GM23338 (cell line): ENCODE results near the gene CFAP53. TPM values are rescaled to one million over a fixed set of nuclear protein-coding genes. Genes with fewer than 3 reads are reported as not detected.

Source experiments
- ATAC-seq: fragments of 200-7000 bp; cut with Tn5 transposase; 3 replicates; pipeline ENCODE4 v1.9.1; 2020
- DNase-seq: peaks from one replicate; pipeline ENCODE4 v3.0.0-alpha.2; 2015; ENCODE audit warnings: low spot score
- H2AFZ ChIP-seq: fragments of 200-600 bp; sonication (generic); 2 replicates; pipeline ENCODE4 v1.8.0; 2016; ENCODE audit warnings: antibody characterized with exemption, mild to moderate bottlenecking, moderate library complexity
- H3F3A ChIP-seq: fragments of 200-600 bp; sonication (generic); replicated peaks from 2 replicates; pipeline ENCODE4 v1.8.0; 2017; ENCODE audit warnings: antibody characterized with exemption, mixed run types, low read depth
- H3K27ac ChIP-seq: fragments of 200-600 bp; sonication (generic); 2 replicates; pipeline ENCODE4 v1.6.1; 2016; ENCODE audit warnings: low read depth
- H3K27me3 ChIP-seq: fragments of 200-600 bp; sonication (generic); 2 replicates; pipeline ENCODE4 v1.8.0; 2016; ENCODE audit warnings: mild to moderate bottlenecking, mixed run types, moderate library complexity; ENCODE audit not compliant: insufficient read depth
- H3K36me3 ChIP-seq: fragments of 200-600 bp; sonication (generic); 2 replicates; pipeline ENCODE4 v1.8.0; 2016; ENCODE audit warnings: mild to moderate bottlenecking; ENCODE audit not compliant: insufficient read depth
- H3K4me1 ChIP-seq: fragments of 200-600 bp; sonication (generic); 2 replicates; pipeline ENCODE4 v1.8.0; 2016; ENCODE audit warnings: mild to moderate bottlenecking, moderate library complexity; ENCODE audit not compliant: insufficient read depth
- H3K4me2 ChIP-seq: fragments of 200-600 bp; sonication (generic); 2 replicates; pipeline ENCODE4 v1.7.1; 2017; ENCODE audit warnings: mixed run types
- H3K4me3 ChIP-seq: fragments of 200-600 bp; sonication (generic); 2 replicates; pipeline ENCODE4 v1.6.1; 2016; ENCODE audit warnings: mixed run types
- H3K79me2 ChIP-seq: fragments of 200-600 bp; sonication (generic); replicated peaks from 2 replicates; pipeline ENCODE4 v1.8.0; 2017; ENCODE audit warnings: mild to moderate bottlenecking; ENCODE audit not compliant: insufficient read depth
- H3K9me2 ChIP-seq: fragments of 200-600 bp; sonication (generic); 2 replicates; pipeline ENCODE4 v1.8.0; 2017; ENCODE audit not compliant: insufficient read depth
- H4K20me1 ChIP-seq: fragments of 200-600 bp; sonication (generic); replicated peaks from 2 replicates; pipeline ENCODE4 v1.8.0; 2017; ENCODE audit warnings: mild to moderate bottlenecking; ENCODE audit not compliant: insufficient read depth
- H3K27ac Mint-ChIP-seq: 2 replicates; pipeline ENCODE4 v1.8.0; 2020; ENCODE audit warnings: inconsistent platforms, mild to moderate bottlenecking, moderate library complexity, mixed read lengths
- H3K27me3 Mint-ChIP-seq: 3 replicates; pipeline ENCODE4 v1.8.0; 2022; ENCODE audit warnings: low read depth, mild to moderate bottlenecking, moderate library complexity, mixed read lengths, inconsistent platforms; ENCODE audit not compliant: insufficient read depth, poor library complexity
- H3K36me3 Mint-ChIP-seq: 3 replicates; pipeline ENCODE4 v1.8.0; 2021; ENCODE audit warnings: low read depth, mild to moderate bottlenecking, inconsistent platforms, moderate library complexity, mixed read lengths
- H3K4me1 Mint-ChIP-seq: 3 replicates; pipeline ENCODE4 v1.8.0; 2020; ENCODE audit warnings: mild to moderate bottlenecking, inconsistent platforms, mixed read lengths
- H3K4me3 Mint-ChIP-seq: 3 replicates; pipeline ENCODE4 v1.8.0; 2021; ENCODE audit warnings: moderate library complexity, mild to moderate bottlenecking, inconsistent platforms, mixed read lengths
- H3K9me3 Mint-ChIP-seq: 3 replicates; pipeline ENCODE4 v1.8.0; 2020; ENCODE audit warnings: moderate library complexity, mild to moderate bottlenecking, inconsistent platforms, mixed read lengths
- CREB1 ChIP-seq: fragments of 250-450 bp; sonication (Bioruptor Pico); IDR thresholded peaks from 2 replicates; pipeline ENCODE4 v1.5.0; 2020; ENCODE audit warnings: low read depth, mild to moderate bottlenecking, moderate library complexity
- EZH2 ChIP-seq: fragments of 200-600 bp; sonication (generic); IDR thresholded peaks from one replicate; pipeline ENCODE4 v1.8.0; 2017; ENCODE audit warnings: antibody characterized with exemption, mild to moderate bottlenecking, low read depth; ENCODE audit not compliant: unreplicated experiment
- EZH2phosphoT487 ChIP-seq: fragments of 200-600 bp; sonication (generic); IDR thresholded peaks from one replicate; pipeline ENCODE4 v1.8.1; 2018; ENCODE audit warnings: antibody characterized with exemption; ENCODE audit not compliant: unreplicated experiment
- JUNB ChIP-seq: IDR thresholded peaks from one replicate; pipeline ENCODE4 v1.6.1; 2016; ENCODE audit warnings: antibody characterized with exemption; ENCODE audit not compliant: unreplicated experiment
- NANOG ChIP-seq: IDR thresholded peaks from 2 replicates; pipeline ENCODE4 v1.6.1; 2016; ENCODE audit warnings: antibody characterized with exemption, borderline replicate concordance
- POLR2AphosphoS5 ChIP-seq: IDR thresholded peaks from 2 replicates; pipeline ENCODE4 v1.6.1; 2016; ENCODE audit warnings: antibody characterized with exemption, low read depth
- STAT1 ChIP-seq: IDR thresholded peaks from one replicate; pipeline ENCODE4 v1.6.1; 2016; ENCODE audit warnings: antibody characterized with exemption; ENCODE audit not compliant: unreplicated experiment
- ZNF114 ChIP-seq: fragments of 250-450 bp; sonication (Bioruptor Pico); IDR thresholded peaks from 2 replicates; pipeline ENCODE4 v1.5.0; 2020; ENCODE audit warnings: mild to moderate bottlenecking, moderate library complexity
- ZNF331 ChIP-seq: fragments of 250-450 bp; sonication (Bioruptor Pico); IDR thresholded peaks from 2 replicates; pipeline ENCODE4 v1.5.0; 2020; ENCODE audit warnings: low read depth, mild to moderate bottlenecking, moderate library complexity
- polyA plus RNA-seq: library from polyadenylated mRNA; unstranded; fragments of >200 nt; fragmentation: Nextera tagmentation; extraction: Ambion mirVana; gene quantifications from 2 replicates; pipeline ENCODE4 v1.2.1, GENCODE V29; 2016
- total RNA-seq: library from RNA; depleted of rRNA; stranded (reverse); fragments of >200 nt; shearing (Covaris generic); gene quantifications from 2 replicates; pipeline ENCODE4 v1.2.3, GENCODE V29; 2014
- TF ChIP-seq, protein P1 (sequence below): IDR thresholded peaks from one replicate; pipeline ENCODE4 v1.6.1; 2018; ENCODE audit warnings: antibody characterized with exemption; ENCODE audit not compliant: unreplicated experiment
- TF ChIP-seq, protein P2 (sequence below): fragments of 250-450 bp; sonication (Bioruptor Pico); IDR thresholded peaks from 2 replicates; pipeline ENCODE4 v1.5.0; 2020; ENCODE audit warnings: mild to moderate bottlenecking, moderate library complexity

CFAP53 gene
- total and polyA plus RNA-seq, 2 experiments from 2014 or later = 0.71 TPM; not detected in 1

DNA sequence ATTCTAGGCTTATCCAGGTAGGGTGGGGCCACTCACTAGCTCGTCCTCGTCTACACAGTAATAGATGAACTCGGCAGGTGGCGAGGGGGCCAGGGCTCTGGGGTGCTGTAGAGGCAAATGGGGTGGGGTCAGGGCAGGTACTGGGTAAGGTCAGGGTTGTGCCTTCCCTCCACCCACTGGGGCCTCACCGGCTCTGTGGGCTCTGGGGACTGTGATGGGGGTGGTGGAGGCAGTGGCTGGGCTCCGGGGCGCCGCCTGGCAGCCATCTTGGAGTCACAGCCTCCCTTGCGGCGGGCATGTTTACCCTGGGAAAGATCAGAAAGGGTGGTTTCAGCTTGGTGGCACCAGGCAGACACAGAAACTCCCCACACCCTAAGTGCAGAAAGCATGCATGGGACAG is 8.6 kb upstream of the CFAP53 start:
- Histone ChIP-seq H4K20me1 (no peaks in the 10 kb centered on the region; the same call in 1 of the 2 replicates), H3F3A (no peaks in the 10 kb centered on the region), H2AFZ (no peak overlapping the region), H3K4me1 (no peaks in the 10 kb centered on the region), H3K9me2 (no peaks in the 10 kb centered on the region), H3K4me2 (no peak overlapping the region), H3K36me3 (peaks cover 8% of the 10 kb centered on the region; the same call in 1 of the 2 replicates), H3K27me3 (no peaks in the 10 kb centered on the region), H3K4me3 (no peak overlapping the region), H3K27ac (no peak overlapping the region), H3K79me2 (peaks cover 14% of the 10 kb centered on the region)
- TF ChIP-seq ZNF331 (CRISPR knock-in tag) (no peak), JUNB (no peak), ZNF114 (CRISPR knock-in tag) (no peak), EZH2phosphoT487 (no peak), CREB1 (CRISPR knock-in tag) (no peak), NANOG (no peak), EZH2 (no peak), STAT1 (no peak), POLR2AphosphoS5 (no peak)
- TF ChIP-seq, protein P1, sequence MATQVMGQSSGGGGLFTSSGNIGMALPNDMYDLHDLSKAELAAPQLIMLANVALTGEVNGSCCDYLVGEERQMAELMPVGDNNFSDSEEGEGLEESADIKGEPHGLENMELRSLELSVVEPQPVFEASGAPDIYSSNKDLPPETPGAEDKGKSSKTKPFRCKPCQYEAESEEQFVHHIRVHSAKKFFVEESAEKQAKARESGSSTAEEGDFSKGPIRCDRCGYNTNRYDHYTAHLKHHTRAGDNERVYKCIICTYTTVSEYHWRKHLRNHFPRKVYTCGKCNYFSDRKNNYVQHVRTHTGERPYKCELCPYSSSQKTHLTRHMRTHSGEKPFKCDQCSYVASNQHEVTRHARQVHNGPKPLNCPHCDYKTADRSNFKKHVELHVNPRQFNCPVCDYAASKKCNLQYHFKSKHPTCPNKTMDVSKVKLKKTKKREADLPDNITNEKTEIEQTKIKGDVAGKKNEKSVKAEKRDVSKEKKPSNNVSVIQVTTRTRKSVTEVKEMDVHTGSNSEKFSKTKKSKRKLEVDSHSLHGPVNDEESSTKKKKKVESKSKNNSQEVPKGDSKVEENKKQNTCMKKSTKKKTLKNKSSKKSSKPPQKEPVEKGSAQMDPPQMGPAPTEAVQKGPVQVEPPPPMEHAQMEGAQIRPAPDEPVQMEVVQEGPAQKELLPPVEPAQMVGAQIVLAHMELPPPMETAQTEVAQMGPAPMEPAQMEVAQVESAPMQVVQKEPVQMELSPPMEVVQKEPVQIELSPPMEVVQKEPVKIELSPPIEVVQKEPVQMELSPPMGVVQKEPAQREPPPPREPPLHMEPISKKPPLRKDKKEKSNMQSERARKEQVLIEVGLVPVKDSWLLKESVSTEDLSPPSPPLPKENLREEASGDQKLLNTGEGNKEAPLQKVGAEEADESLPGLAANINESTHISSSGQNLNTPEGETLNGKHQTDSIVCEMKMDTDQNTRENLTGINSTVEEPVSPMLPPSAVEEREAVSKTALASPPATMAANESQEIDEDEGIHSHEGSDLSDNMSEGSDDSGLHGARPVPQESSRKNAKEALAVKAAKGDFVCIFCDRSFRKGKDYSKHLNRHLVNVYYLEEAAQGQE = no peak
- TF ChIP-seq, protein P2, sequence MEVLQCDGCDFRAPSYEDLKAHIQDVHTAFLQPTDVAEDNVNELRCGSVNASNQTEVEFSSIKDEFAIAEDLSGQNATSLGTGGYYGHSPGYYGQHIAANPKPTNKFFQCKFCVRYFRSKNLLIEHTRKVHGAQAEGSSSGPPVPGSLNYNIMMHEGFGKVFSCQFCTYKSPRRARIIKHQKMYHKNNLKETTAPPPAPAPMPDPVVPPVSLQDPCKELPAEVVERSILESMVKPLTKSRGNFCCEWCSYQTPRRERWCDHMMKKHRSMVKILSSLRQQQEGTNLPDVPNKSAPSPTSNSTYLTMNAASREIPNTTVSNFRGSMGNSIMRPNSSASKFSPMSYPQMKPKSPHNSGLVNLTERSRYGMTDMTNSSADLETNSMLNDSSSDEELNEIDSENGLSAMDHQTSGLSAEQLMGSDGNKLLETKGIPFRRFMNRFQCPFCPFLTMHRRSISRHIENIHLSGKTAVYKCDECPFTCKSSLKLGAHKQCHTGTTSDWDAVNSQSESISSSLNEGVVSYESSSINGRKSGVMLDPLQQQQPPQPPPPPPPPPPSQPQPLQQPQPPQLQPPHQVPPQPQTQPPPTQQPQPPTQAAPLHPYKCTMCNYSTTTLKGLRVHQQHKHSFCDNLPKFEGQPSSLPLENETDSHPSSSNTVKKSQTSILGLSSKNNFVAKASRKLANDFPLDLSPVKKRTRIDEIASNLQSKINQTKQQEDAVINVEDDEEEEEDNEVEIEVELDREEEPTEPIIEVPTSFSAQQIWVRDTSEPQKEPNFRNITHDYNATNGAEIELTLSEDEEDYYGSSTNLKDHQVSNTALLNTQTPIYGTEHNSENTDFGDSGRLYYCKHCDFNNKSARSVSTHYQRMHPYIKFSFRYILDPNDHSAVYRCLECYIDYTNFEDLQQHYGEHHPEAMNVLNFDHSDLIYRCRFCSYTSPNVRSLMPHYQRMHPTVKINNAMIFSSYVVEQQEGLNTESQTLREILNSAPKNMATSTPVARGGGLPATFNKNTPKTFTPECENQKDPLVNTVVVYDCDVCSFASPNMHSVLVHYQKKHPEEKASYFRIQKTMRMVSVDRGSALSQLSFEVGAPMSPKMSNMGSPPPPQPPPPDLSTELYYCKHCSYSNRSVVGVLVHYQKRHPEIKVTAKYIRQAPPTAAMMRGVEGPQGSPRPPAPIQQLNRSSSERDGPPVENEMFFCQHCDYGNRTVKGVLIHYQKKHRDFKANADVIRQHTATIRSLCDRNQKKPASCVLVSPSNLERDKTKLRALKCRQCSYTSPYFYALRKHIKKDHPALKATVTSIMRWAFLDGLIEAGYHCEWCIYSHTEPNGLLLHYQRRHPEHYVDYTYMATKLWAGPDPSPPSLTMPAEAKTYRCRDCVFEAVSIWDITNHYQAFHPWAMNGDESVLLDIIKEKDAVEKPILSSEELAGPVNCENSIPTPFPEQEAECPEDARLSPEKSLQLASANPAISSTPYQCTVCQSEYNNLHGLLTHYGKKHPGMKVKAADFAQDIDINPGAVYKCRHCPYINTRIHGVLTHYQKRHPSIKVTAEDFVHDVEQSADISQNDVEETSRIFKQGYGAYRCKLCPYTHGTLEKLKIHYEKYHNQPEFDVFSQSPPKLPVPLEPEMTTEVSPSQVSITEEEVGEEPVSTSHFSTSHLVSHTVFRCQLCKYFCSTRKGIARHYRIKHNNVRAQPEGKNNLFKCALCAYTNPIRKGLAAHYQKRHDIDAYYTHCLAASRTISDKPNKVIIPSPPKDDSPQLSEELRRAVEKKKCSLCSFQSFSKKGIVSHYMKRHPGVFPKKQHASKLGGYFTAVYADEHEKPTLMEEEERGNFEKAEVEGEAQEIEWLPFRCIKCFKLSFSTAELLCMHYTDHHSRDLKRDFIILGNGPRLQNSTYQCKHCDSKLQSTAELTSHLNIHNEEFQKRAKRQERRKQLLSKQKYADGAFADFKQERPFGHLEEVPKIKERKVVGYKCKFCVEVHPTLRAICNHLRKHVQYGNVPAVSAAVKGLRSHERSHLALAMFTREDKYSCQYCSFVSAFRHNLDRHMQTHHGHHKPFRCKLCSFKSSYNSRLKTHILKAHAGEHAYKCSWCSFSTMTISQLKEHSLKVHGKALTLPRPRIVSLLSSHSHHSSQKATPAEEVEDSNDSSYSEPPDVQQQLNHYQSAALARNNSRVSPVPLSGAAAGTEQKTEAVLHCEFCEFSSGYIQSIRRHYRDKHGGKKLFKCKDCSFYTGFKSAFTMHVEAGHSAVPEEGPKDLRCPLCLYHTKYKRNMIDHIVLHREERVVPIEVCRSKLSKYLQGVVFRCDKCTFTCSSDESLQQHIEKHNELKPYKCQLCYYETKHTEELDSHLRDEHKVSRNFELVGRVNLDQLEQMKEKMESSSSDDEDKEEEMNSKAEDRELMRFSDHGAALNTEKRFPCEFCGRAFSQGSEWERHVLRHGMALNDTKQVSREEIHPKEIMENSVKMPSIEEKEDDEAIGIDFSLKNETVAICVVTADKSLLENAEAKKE (CRISPR knock-in tag) = no peak
- Mint-ChIP-seq H3K36me3 (peaks cover 59% of the 10 kb centered on the region), H3K9me3 (no peaks in the 10 kb centered on the region; the same call in 2 of the 3 replicates), H3K4me1 (no peaks in the 10 kb centered on the region; the same call in 2 of the 3 replicates), H3K4me3 (no peak overlapping the region; the same call in 2 of the 3 replicates), H3K27me3 (peaks cover 2% of the 10 kb centered on the region), H3K27ac (no peak overlapping the region)
- DNase-seq = no peak
- no peak for ATAC-seq
